OCI-LY7 (cell line): ENCODE data around the gene SEH1L.

ENCODE experiments used
- CTCF ChIP-seq: fragments of 200-600 bp; sonication (generic); conservative IDR thresholded peaks from 2 replicates; pipeline ENCODE4 v1.5.1; 2014; ENCODE audit warnings: mild to moderate bottlenecking, antibody characterized with exemption, low read length, moderate library complexity, mixed read lengths
- EZH2phosphoT487 ChIP-seq: fragments of 200-600 bp; sonication (generic); IDR thresholded peaks from 2 replicates; pipeline ENCODE4 v1.6.1; 2018; ENCODE audit warnings: low read depth, borderline replicate concordance, mild to moderate bottlenecking, mixed run types, antibody characterized with exemption, low read length, moderate library complexity, mixed read lengths

- no peak for TF ChIP-seq CTCF
- TF ChIP-seq EZH2phosphoT487 = no peak
These were observed 66.4 kb downstream of the SEH1L start for GRCh38 chr18:13014232-13014631.
